ENCODE results near the gene THYN1. TPM values are rescaled to one million over a fixed set of nuclear protein-coding genes. Genes with fewer than 3 reads are reported as not detected.

Gene THYN1
- total and polyA plus RNA-seq, 4 donors = 22.1 to 34.3 (median 26.0) TPM

DNA sequence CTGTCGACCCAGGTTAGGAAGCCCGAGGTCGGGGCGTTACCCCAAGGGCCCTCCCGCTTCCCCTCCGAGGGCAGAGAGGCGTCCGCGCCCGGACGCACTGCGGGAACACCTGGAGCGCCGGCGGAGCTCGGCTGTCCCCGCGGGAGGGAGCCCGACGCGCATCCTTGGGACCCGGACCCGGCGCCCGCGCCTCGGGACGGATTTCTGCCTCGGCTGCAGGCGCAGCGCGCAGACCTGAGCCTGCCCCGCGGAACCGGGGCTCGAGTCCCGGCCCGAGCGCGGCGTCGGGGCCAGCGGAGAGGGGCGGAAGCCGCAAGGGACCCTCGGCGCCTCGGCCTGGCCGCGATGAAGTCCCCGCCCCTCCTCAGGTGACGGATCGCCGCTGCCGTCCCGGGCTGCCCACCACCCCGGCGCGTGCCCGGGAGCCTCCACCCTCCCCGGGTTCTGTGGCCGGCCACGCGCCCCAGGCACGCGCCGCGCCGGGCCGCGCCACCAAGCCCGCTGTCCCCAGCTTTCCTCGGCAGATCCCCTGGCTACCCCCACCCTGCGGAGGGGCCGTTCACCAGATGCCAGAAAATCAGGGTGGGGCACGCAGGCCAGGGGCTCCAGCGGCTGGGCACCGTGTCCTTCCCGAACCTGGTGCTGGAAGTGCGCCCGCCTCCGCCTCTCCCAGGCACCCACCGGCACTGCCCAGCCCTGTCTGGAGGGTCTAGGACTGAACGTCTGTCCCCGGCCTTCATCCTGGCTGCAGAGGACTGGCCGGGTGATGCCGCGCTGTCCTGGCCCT is 23.4 kb upstream of the THYN1 start:
- no peaks in the 10 kb centered on the region for H3K9me3 ChIP-seq (ENCODE audit: control insufficient read depth in 4 of 4, low read length in 3 of 4)
- no peak for DNase-seq (ENCODE audit: low spot score)
- peaks cover 10 to 21% (median 16%) of the 10 kb centered on the region in 4 donors for H3K4me1 ChIP-seq (ENCODE audit: control insufficient read depth in 4 of 4, insufficient read depth in 4 of 4, low read length in 3 of 4)
- H3K36me3 ChIP-seq (ENCODE audit: control insufficient read depth in 4 of 4, insufficient read depth in 3 of 4, low read depth in 1 of 4, low read length in 3 of 4) = no peaks in the 10 kb centered on the region
- H3K27me3 ChIP-seq (ENCODE audit: control insufficient read depth in 4 of 4, insufficient read depth in 4 of 4, low read length in 3 of 4) = peaks cover 4 to 23% (median 8%) of the 10 kb centered on the region in 4 donors
- no peak overlapping the region for H3K9ac ChIP-seq (ENCODE audit: low read depth in 1 of 2, low read length in 2 of 2)
- no peak for TF ChIP-seq FOXA2 (IDR thresholded peaks at IDR 0.05)
- TF ChIP-seq FOXA1 (IDR thresholded peaks at IDR 0.05) = no peak
- TF ChIP-seq, protein P1, sequence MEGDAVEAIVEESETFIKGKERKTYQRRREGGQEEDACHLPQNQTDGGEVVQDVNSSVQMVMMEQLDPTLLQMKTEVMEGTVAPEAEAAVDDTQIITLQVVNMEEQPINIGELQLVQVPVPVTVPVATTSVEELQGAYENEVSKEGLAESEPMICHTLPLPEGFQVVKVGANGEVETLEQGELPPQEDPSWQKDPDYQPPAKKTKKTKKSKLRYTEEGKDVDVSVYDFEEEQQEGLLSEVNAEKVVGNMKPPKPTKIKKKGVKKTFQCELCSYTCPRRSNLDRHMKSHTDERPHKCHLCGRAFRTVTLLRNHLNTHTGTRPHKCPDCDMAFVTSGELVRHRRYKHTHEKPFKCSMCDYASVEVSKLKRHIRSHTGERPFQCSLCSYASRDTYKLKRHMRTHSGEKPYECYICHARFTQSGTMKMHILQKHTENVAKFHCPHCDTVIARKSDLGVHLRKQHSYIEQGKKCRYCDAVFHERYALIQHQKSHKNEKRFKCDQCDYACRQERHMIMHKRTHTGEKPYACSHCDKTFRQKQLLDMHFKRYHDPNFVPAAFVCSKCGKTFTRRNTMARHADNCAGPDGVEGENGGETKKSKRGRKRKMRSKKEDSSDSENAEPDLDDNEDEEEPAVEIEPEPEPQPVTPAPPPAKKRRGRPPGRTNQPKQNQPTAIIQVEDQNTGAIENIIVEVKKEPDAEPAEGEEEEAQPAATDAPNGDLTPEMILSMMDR (IDR thresholded peaks at IDR 0.05; ENCODE audit: low read depth, low read length, missing input control) = no peak
- no peak for TF ChIP-seq HNF4A (conservative IDR thresholded peaks at IDR 0.05)
- TF ChIP-seq, protein P2, sequence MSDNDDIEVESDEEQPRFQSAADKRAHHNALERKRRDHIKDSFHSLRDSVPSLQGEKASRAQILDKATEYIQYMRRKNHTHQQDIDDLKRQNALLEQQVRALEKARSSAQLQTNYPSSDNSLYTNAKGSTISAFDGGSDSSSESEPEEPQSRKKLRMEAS (IDR thresholded peaks at IDR 0.05) = no peak
- TF ChIP-seq JUND (IDR thresholded peaks at IDR 0.05) = no peak
- TF ChIP-seq, protein P3, sequence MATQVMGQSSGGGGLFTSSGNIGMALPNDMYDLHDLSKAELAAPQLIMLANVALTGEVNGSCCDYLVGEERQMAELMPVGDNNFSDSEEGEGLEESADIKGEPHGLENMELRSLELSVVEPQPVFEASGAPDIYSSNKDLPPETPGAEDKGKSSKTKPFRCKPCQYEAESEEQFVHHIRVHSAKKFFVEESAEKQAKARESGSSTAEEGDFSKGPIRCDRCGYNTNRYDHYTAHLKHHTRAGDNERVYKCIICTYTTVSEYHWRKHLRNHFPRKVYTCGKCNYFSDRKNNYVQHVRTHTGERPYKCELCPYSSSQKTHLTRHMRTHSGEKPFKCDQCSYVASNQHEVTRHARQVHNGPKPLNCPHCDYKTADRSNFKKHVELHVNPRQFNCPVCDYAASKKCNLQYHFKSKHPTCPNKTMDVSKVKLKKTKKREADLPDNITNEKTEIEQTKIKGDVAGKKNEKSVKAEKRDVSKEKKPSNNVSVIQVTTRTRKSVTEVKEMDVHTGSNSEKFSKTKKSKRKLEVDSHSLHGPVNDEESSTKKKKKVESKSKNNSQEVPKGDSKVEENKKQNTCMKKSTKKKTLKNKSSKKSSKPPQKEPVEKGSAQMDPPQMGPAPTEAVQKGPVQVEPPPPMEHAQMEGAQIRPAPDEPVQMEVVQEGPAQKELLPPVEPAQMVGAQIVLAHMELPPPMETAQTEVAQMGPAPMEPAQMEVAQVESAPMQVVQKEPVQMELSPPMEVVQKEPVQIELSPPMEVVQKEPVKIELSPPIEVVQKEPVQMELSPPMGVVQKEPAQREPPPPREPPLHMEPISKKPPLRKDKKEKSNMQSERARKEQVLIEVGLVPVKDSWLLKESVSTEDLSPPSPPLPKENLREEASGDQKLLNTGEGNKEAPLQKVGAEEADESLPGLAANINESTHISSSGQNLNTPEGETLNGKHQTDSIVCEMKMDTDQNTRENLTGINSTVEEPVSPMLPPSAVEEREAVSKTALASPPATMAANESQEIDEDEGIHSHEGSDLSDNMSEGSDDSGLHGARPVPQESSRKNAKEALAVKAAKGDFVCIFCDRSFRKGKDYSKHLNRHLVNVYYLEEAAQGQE (IDR thresholded peaks at IDR 0.05) = no peak
- TF ChIP-seq TAF1 (conservative IDR thresholded peaks at IDR 0.05) = no peak
- TF ChIP-seq, protein P4, sequence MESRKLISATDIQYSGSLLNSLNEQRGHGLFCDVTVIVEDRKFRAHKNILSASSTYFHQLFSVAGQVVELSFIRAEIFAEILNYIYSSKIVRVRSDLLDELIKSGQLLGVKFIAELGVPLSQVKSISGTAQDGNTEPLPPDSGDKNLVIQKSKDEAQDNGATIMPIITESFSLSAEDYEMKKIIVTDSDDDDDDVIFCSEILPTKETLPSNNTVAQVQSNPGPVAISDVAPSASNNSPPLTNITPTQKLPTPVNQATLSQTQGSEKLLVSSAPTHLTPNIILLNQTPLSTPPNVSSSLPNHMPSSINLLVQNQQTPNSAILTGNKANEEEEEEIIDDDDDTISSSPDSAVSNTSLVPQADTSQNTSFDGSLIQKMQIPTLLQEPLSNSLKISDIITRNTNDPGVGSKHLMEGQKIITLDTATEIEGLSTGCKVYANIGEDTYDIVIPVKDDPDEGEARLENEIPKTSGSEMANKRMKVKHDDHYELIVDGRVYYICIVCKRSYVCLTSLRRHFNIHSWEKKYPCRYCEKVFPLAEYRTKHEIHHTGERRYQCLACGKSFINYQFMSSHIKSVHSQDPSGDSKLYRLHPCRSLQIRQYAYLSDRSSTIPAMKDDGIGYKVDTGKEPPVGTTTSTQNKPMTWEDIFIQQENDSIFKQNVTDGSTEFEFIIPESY (IDR thresholded peaks at IDR 0.05) = no peak
- 3% methylated on average over 88 of the region's 88 CpGs for WGBS
- no peak overlapping the region for H3K27ac ChIP-seq (ENCODE audit: low read depth in 1 of 2, low read length in 2 of 2)
- peak overlapping the region in 1 of 3 donors; percentile 31 for H3K4me3 ChIP-seq (ENCODE audit: low read depth in 1 of 3, low read length in 3 of 3)

DNA sequence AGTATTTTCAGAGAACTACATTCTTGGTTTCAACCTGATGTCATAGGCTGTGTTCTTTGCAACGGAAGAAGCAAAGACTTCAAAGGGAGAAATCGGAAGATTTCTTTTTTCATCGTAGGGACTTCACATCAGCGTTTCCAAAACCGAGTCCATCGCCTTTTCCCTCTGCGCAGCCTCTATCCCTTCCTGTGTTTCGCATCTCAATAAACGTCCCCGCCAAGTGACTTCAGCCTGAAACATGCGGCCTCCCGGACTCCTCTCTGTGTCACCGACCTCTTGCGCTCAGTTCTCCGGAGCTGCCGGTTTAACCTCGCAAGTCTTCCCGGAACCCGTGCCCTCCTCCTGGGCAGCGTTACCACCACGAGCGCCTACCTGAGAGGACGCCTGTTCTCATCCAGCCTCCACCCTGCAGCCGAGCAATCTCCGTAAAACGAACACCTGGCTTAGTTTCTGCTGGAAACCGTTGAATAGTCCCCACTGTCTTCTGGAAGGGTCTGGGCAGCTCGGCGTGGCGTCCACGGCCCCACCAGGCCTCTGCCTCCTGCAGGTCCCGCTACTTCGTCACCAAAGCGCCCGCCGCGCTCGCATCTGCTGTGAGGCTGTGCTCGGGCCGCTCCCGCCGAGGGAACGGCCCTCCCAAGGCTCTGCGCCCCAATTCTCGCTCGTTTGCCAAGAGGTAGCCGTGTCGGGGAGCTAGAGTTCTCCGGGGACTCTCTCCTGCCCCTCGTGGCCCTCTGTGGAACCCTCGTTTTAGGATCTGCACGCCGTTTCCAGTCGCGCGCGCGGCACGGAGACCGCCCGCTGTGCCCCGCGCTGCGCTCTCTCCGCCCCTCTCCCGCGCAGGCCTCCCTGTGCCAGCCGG is 22.6 kb upstream of the THYN1 start, which contains the start of gene GLB1L3:
TSS of gene GLB1L3 (plus strand) at position 846 of the 862 bp plus-strand sequence. CDS start 362 bp downstream, outside the sequence.
- 4% methylated on average over 68 of the region's 68 CpGs for WGBS
- Histone ChIP-seq H3K9me3 (ENCODE audit: control insufficient read depth in 4 of 4, low read length in 3 of 4) (no peaks in the 10 kb centered on the region), H3K9ac (ENCODE audit: low read depth in 1 of 2, low read length in 2 of 2) (no peak within 1 kb of the TSS), H3K27me3 (ENCODE audit: control insufficient read depth in 4 of 4, insufficient read depth in 4 of 4, low read length in 3 of 4) (peaks cover 4 to 23% (median 8%) of the 10 kb centered on the region in 4 donors), H3K27ac (ENCODE audit: low read depth in 1 of 2, low read length in 2 of 2) (no peak within 1 kb of the TSS), H3K36me3 (ENCODE audit: control insufficient read depth in 4 of 4, insufficient read depth in 3 of 4, low read depth in 1 of 4, low read length in 3 of 4) (no peaks in the 10 kb centered on the region), H3K4me1 (ENCODE audit: control insufficient read depth in 4 of 4, insufficient read depth in 4 of 4, low read length in 3 of 4) (peaks cover 10 to 21% (median 16%) of the 10 kb centered on the region in 4 donors), H3K4me3 (ENCODE audit: low read depth in 1 of 3, low read length in 3 of 3) (peak within 1 kb of the TSS in 1 of 3 donors; percentile 31)
- TF ChIP-seq FOXA2 (IDR thresholded peaks at IDR 0.05) (no peak), RXRA (IDR thresholded peaks at IDR 0.05) (no peak), JUND (IDR thresholded peaks at IDR 0.05) (no peak), RAD21 (IDR thresholded peaks at IDR 0.05) (no peak), HNF4A (conservative IDR thresholded peaks at IDR 0.05) (no peak), TAF1 (conservative IDR thresholded peaks at IDR 0.05) (no peak), NR2F2 (IDR thresholded peaks at IDR 0.05) (no peak)
- TF ChIP-seq, protein P1 (IDR thresholded peaks at IDR 0.05; ENCODE audit: low read depth, low read length, missing input control) = no peak
- TF ChIP-seq, protein P2 (IDR thresholded peaks at IDR 0.05) = no peak
- TF ChIP-seq, protein P5, sequence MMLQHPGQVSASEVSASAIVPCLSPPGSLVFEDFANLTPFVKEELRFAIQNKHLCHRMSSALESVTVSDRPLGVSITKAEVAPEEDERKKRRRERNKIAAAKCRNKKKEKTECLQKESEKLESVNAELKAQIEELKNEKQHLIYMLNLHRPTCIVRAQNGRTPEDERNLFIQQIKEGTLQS (IDR thresholded peaks at IDR 0.05) = no peak
- no peak for DNase-seq (ENCODE audit: low spot score)

All from liver (tissue), 9 donors.